Activated CD4-positive, alpha-beta T cell treated with anti-CD3 and anti-CD28 coated beads for 24 hours (primary cell): ENCODE results near the gene RSBN1L.
A peak's percentile ranks its signal among the peaks of the same experiment; 100 is the strongest.
"Not testable (repeated sequence)": the region's sequence is repeated elsewhere in the genome, so short reads cannot be mapped to it uniquely, and the experiment has no call there.

Source experiments
- DNase-seq, 2 donors: peaks; one replicate each; pipeline ENCODE4 v3.0.0-alpha.2; 2020; ENCODE audit warnings: low read depth in 2 of 2

RSBN1L gene

DNA sequence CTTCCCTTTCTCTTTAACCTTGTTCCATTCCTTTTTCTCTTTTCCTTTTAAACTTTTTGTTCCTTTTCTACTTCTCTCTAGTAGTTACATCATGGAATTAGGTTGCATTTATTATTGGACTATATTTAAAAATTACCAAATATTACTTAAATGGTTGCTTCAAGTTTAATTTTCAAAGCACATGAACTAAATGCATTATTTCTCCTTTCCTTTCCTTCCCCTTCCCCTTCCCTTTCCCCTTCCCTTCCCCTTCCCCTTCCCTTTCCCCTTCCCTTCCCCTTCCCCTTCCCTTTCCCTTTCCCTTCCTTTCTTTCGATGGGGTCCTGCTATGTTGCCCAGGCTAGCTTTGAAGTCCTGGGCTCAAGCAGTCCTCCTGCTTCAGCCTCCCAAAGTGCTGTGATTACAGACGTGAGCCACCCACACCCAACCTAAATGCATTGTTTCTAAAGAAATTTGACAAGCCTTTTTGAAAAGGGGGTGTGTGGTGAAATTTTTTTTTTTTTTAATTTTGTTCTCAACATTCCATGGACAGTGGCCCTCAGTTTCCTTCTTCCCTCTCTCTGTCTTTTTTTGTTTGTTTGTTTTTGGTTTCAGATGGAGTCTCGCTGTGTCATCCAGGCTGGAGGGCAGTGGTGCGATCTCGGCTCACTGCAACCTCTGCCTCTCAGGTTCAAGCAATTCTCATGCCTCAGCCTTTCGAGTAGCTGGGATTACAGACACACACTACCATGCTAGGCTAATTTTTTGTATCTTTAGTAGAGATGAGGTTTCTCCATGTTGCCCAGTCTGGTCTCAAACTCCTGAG is 70.7 kb downstream of the RSBN1L start:
- no peak for DNase-seq

DNA sequence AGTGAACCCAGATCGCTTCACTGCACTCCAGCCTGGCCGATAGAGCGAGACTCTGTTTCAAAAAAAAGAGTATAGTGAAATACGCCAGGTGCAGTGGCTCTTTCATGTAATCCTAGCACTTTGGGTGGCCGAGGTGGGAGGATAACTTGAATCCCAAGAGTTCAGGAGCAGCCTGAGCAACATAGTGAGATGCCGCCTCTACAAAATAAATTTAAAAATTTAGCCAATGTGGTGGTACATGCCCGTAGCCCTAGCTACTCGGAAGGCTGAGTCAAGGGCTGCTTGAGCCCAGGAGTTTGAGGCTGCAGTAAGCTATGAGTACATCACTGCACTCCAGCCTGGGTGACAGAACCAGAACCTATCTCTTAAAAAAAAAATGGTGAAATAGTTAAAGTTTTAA is 74.1 kb downstream of the RSBN1L start:
- no peak for DNase-seq

DNA sequence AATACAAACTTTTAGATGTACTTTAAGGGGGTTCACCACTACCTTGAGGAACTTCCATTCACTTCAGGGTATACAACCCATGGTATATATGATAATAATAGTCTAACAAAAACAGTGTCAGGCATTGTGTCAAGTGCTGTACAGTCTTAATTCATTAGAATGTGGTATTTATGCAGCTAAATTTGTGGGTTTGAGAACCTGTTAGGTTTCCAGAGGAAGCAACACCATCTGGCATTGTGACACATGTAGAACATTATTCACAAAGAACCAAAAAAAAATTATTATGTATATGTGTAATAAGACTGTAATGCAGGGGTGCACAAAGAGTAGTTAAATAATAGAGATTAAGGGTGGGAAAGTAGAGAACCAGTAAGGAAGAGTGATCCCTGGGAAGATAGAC is 75.6 kb downstream of the RSBN1L start:
- DNase-seq = no peak

DNA sequence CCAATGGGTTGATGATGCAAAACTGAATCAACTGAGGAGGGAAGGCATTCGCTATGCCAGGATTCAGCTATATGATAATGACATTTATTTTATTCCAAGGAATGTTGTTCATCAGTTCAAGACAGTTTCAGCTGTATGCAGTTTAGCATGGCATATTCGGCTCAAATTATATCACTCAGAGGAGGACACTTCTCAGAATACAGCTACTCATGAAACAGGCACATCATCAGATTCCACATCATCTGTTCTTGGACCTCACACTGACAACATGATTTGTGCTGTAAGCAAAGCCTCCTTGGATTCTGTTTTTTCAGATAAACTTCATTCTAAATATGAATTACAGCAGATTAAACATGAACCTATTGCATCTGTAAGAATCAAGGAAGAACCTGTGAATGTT is 82.3 kb downstream of the RSBN1L start:
- no peak for DNase-seq

DNA sequence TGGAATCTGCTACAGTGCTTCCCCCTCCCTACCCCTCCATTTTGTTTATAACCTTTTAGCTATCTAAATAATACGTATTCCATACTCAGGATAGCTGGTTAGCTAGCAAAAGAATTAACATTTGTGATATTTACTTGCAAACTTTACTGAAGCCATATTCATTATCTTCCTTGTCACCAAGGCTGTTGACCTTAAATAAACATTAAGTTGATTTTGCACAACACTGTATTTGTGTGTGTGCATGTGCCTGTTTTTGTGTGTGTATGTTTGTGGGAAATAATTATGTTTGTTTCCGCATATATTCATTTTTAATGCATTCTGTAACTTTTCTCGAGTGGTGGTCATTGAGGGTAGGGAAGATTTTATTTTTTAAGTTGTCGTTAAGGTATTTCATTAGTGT is 86.1 kb downstream of the RSBN1L start:
- DNase-seq = no peak

DNA sequence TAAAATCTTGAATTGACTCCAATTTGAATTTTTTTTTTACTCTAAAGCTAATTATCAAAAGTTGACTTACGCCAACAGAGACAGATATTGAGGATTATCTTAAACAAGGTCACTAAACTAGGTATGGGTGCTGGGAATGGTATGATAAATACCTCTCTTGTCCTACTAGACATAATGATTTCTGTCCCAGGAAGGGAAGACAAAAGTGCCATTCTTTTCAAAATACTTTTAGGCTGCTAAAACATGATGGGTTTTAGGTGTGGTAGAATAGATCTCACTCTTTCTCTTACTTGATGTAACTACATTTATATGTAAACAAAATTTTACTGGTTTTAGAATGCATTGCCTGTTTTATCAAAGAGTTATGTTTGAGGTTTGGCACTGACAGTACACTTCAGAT is 86.9 kb downstream of the RSBN1L start:
- no peak for DNase-seq

DNA sequence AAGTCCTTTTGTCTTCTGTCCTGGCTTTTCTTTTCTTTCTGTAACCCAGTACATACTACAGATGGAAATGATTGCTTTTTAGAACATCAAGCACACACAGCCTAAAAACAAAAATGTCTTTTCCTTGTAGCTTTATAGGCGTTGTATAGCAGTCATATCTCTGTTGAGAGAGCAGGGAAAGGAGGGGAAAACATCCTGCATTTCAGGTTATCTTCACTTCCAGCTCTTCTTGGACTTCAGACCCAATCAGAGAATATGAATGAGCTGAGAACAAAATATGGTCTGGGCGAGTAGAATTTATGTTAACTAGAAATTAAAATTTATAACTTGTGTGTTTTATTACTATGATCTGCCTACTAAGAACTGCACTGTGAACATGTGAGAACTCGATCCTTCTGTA is 87.3 kb downstream of the RSBN1L start:
- no peak for DNase-seq

DNA sequence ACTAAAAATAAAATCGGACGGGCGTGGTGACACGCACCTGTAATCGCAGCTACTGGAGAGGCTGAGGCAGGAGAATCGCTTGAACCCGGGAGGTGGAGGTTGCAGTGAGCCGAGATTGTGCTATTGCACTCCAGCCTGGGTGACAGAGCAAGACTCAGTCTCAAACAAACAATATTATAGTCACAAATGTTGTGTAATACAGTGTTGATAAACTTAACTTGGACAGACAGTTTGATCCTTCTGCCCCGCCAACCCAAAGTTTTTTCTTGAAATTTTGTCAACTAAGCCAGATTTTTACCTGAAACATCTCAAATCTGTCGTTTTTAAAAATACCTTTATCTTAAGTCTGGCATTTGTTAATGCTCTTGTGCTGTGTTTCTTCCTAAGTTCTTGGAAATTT is 88.2 kb downstream of the RSBN1L start:
- not testable (repeated sequence) for DNase-seq

DNA sequence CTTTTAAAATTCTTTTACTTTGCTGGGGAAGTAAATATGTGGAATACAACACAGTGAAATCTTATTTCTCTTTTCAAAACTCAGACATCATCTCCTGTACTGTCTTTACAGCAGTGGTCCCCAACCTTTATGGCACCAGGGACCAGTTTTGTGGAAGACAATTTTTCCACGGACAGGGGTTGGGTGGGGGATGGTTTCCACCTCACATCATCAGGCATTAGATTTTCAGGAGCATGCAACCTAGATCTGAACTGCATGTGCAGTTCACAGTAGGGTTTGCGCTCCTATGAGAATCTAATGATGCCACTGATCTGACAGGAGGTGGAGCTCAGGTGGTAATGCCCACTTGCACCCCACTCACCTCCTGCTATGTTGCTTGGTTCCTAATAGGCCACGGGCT is 89.8 kb downstream of the RSBN1L start:
- DNase-seq = no peak

DNA sequence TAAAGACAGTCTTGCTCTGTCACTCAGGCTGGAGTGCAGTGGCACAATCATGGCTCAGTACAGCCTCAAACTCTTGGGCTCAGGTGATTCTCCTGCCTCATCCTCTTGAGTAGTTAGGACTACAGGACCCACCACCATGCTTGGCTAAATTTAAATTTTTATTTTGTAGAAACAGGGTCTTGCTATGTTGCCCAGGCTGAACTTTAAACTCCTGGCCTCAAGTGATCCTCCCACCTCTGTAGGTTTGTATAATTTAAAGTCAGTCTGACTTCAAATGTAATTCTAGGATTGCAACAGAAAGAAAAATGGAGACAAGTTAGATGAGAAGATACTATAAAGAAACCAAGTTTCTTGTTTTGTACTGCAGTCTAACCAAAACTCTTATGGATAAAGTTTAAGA is 90.5 kb downstream of the RSBN1L start:
- DNase-seq = no peak

DNA sequence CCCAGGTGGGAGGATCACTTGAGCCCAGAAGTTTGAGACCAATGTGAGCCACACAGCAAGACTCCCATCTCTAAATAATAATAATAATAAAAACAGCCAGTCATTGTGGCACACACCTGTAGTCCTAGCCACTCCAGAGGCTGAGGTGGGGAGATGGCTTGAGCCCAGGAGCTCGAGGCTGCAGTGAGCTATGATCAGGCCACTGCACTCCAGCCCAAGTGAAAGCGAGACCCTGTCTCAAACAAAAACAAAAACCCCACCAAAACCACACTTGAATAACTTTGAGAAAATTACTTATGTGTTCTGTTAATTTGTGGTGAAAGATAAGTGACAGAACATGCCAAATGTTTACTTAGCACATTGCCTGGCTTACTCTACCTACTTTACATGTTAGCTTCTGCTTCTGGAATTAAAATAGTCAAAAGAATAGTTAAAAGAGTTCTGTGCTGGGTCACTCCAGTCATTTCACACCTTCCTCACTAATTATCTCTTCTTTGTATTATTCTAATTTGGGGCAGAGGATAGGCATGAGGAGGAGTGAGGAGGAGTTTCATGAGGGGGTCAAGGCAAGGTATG is 92.2 kb downstream of the RSBN1L start:
- no peak for DNase-seq

DNA sequence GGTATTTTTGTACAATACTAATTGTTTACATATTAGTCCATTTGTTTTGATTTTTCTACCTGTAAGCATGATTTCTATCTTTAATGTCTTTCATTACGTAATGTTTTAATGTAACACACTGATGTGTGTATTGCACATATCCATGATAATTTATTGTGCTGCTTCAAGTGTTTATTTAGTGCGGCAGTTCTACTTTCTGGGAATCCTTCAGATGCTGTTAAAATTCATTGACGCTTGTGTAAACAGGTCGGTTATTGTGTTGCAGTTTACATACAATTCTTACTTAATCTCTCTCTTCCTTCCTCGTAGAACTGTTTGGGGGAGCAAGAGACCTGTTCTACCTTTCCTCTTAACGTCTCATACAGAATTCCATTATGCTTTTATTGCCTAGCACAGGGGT is 95.1 kb downstream of the RSBN1L start:
- no peak for DNase-seq

DNA sequence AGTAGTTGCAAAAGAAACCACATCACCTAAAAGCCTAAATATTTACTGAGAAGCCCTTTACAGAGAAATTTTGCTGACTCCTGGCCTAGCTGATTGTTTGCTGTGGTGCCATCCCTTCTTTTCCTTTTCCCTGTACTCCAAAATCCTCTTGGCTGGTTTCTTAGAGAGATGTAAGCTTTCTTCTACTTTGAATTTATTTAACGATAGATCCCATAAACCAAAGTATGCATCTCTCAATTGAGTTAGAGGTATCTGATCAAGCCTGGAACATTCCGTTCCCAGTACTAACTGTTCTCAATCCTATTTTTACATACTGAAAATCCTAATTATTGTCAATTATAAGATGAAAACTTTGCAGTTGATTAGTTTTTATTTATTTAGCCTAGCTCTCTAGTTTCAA is 95.7 kb downstream of the RSBN1L start:
- DNase-seq = no peak

DNA sequence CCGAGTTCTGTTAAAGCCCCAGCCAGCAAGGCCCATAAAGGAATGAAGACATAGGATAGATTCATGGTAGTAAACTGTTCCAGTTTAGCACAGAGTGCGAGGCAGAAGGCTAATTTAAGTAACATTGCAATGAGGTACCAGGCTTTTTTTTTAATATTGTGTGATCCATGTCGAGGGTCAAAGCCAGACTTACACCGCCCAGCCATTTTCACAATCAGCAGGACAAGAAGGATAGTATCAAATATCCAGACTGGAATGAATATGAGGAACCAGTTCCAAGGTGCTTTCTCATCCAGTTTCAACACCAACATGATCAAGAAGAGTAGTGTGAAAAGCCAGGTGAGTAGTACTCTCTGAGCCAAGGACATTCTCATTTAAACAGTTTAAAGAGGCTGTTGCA is 97.7 kb downstream of the RSBN1L start:
- no peak for DNase-seq

DNA sequence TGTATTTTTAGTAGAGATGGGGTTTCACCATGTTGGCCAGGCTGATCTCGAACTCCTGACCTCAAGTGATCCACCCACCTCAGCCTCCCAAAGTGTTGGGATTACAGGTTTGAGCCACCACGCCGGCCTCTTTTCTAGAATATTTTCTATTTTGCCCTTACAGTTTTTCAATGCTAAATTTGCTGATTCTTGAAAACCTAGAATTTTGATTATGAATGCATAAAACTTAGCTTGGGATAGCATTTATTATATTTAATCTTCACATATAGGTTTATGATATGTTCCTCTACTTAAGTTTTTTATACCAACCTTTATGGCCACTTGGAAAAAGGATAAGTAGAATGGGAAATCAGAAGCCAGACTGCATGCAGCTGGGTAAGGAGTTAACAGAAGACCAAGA is 99.8 kb downstream of the RSBN1L start:
- DNase-seq = no peak

DNA sequence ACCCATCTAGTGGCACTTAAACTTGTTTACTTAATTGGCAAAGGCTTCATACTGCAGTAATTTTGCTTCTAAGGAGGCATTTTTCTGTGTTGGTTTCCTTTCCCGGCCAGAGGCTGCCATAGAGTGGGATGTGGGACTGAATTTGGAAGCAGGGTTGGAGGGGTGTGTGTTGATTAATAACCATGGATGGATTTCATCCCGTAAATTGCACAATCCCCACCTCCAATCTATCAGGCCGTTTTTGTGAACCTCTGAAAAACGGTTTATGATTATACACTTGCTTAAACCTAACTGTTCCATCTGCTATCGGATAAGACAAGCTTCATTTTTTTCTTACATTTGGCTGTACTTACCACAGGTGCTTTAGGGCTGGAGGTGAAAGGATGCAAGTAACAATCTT is 100.7 kb downstream of the RSBN1L start:
- DNase-seq = no peak

DNA sequence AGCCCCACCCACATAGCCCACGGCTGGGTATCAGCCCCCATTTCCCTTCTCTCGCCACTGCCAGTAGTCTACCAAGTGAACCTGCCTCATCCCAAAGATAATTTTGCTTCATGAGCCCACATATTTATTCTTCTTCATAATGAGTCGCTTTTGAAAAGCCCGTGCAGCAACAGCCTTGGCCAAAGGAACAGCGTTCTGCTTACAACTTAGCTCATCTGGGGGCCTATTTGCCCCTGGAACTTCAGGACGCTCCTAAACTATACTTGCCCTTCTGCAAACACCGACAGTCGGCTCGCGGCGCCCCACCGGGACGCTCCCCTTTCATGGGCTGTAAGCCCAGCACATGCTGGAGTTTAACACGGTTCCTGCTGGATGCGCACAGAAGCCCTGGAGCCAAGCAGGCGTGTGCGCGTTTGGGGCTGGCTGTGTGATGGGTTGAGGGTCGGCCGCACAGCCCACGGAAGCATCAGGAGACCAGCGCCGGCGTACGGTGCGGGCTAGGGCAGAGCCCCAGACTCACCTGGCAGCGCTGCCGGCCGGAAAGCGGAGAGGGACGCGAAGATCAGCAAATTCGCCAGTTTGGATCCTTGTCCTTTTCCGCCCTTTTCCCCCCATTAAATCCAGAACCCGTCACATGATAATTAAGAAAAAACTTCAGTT is 101.6 kb downstream of the RSBN1L start:
- DNase-seq = peak in 1 of 2 donors; percentile 6

DNA sequence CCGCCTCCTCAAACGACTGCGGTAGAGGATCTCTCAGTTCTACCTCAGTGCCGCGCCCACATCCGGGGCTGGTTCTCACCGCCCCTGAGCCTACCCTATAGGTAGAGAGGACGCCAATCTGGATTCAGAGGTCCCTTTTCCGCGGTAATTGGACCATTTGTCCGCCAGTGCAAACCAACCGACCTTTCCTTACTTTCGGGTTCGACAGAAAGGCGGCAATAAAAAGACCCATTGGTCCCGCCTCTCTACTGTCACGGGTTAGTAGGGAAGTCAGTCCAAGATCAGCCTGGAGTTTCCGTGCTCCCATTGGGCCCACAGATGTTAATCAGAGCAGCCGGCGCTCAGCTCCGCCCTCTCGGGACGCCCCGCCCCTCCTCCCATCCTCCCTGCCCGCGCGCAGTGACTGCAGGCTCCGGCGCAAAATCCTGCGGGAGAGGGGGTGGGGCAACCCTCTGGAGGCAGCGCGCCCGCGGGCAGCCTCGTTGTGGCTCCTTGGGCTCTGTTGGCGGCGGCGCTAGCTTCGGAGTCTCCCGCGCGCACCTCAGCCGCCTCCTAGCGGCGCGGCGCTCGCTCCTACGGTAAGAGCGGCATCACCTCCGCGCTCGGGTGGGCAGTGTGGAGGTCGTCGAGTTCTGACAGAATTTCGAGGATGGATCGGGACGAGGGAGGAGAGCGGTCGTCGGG is 102.3 kb downstream of the RSBN1L start, which contains the start of the genes PHTF2 and TMEM60:
Gene PHTF2 (plus strand): TSS at position 380 of the 684 bp plus-strand sequence.
Gene TMEM60 (minus strand): TSS at position 41 of the 684 bp plus-strand sequence. CDS start 4,061 bp downstream, outside the sequence.
- DNase-seq = peak; percentile 84 to 91

DNA sequence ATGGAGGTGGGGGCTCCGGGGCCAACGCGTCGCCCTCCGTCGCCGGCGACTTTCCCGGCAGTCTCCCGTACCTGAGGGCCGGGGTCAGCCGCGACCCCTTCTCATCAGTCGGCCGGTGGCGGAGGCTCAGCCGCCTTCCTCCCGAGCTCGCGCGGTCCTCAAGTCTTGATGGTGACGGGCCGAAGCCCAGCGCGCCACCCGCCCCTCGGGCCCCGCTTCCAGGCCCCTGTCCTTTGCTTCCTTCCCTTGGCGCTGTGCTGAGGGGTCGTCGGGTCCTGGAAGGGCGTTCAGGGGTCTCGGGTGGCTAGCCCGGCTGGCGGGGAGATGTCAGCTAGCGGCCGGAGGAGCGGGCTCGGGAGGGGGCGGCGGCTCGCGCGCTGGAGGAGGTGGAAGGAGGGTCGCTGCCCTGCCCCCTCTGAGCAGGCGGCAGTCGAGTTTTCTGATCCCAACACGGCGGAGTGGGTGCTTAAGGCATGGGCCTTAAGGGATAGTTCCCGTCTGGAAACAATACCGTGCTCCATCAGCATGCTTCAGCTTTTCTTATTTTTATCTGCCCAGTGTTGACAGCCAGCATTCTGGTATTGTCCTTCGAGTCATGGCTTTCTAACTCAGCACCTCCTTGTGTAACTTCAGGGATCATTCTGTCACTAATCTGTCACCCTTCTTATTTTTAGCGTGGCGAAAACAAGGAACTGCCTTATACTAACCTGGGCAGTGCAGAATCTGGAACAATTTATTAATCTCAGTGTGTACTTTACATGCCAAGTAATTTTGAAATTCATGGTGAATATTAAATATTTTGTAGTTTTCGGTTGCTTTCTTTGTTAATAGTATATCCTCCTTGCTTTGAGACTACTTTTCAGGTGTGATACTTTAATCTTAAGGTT is 103.1 kb downstream of the RSBN1L start:
- DNase-seq = peak in 1 of 2 donors; percentile 10

DNA sequence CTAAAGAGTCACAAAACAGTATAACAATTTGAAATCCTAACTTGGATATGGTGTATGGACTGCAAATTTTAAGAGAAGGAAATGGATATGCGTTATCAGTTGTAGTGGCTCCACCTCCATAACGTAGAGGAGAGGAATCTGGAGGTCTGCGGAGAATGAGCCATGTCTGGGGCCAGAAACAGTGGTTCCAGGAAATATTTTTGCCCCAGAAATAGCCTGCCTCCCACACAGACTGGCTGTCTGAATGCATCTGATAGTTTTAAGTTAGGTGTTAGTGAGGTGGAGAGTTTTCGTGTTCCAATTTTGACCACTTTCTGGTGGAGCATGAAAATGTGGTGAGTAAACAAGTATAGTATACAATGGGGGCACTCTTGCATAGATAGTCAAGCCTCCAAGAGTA is 103.9 kb downstream of the RSBN1L start:
- DNase-seq = no peak

DNA sequence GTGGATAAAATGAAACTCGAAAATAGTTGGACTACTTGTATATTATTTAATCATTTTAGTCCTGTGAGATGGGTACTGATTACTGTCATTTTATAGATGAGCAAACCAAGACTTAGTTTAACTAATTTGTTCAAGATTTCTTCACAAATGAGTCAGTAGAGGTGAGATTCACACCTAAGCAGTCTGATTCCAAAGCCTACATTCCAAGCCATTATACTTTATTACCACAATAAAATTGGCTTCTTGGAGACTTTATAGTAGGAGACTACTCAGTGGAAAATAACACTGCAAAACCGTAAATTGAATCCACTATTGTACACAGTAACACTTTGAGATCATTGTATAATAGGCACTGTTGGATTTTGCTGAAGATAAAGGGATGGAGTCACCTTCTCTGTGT is 104.5 kb downstream of the RSBN1L start:
- no peak for DNase-seq
